Neural progenitor cell (in vitro differentiated cells): ENCODE results near the gene BARX1. TPM values are rescaled to one million over a fixed set of nuclear protein-coding genes. Genes with fewer than 3 reads are reported as not detected.

Experiments used
- DNase-seq: peaks from one replicate; pipeline ENCODE4 v3.0.0-alpha.2; 2016; ENCODE audit warnings: low spot score
- H2AFZ ChIP-seq: fragments of 200-600 bp; sonication (generic); replicated peaks from 2 replicates; pipeline ENCODE4 v1.6.1; 2016; ENCODE audit warnings: antibody characterized with exemption
- H3F3A ChIP-seq: fragments of 200-600 bp; sonication (generic); 2 replicates; pipeline ENCODE4 v1.6.1; 2016; ENCODE audit warnings: antibody characterized with exemption, low read depth
- H3K27ac ChIP-seq: fragments of 200-600 bp; sonication (generic); 2 replicates; pipeline ENCODE4 v1.5.1; 2016; ENCODE audit warnings: mild to moderate bottlenecking
- H3K27me3 ChIP-seq: fragments of 200-600 bp; sonication (generic); 2 replicates; pipeline ENCODE4 v1.6.1; 2016; ENCODE audit warnings: mild to moderate bottlenecking, moderate library complexity
- H3K36me3 ChIP-seq: fragments of 200-600 bp; sonication (generic); 2 replicates; pipeline ENCODE4 v1.5.1; 2016
- H3K4me1 ChIP-seq: fragments of 200-600 bp; sonication (generic); 2 replicates; pipeline ENCODE4 v1.6.1; 2016; ENCODE audit warnings: mixed run types
- H3K4me2 ChIP-seq: fragments of 200-600 bp; sonication (generic); 2 replicates; pipeline ENCODE4 v1.6.1; 2016
- H3K4me3 ChIP-seq: fragments of 200-600 bp; sonication (generic); 2 replicates; pipeline ENCODE4 v1.5.1; 2016
- H3K79me2 ChIP-seq: fragments of 200-600 bp; sonication (generic); 2 replicates; pipeline ENCODE4 v1.6.1; 2016; ENCODE audit warnings: low read depth
- H3K9ac ChIP-seq: fragments of 200-600 bp; sonication (generic); 2 replicates; pipeline ENCODE4 v1.6.1; 2016
- H3K9me3 ChIP-seq: fragments of 200-600 bp; sonication (generic); 2 replicates; pipeline ENCODE4 v1.5.1; 2016; ENCODE audit warnings: low read depth
- H4K20me1 ChIP-seq: fragments of 200-600 bp; sonication (generic); 2 replicates; pipeline ENCODE4 v1.6.1; 2016; ENCODE audit warnings: low read depth
- H3K27ac Mint-ChIP-seq: 3 replicates; pipeline ENCODE4 v1.8.0; 2021; ENCODE audit warnings: mixed read lengths
- H3K27me3 Mint-ChIP-seq: 2 replicates; pipeline ENCODE4 v1.8.0; 2022; ENCODE audit warnings: low read depth, mild to moderate bottlenecking, inconsistent platforms, moderate library complexity, mixed read lengths; ENCODE audit not compliant: insufficient read depth
- H3K36me3 Mint-ChIP-seq: 3 replicates; pipeline ENCODE4 v1.8.0; 2021; ENCODE audit warnings: mixed read lengths
- H3K4me1 Mint-ChIP-seq: 3 replicates; pipeline ENCODE4 v1.8.0; 2021; ENCODE audit warnings: mixed read lengths
- H3K4me3 Mint-ChIP-seq: 3 replicates; pipeline ENCODE4 v1.8.0; 2021; ENCODE audit warnings: mild to moderate bottlenecking, moderate library complexity, mixed read lengths
- H3K9me3 Mint-ChIP-seq: 3 replicates; pipeline ENCODE4 v1.8.0; 2020; ENCODE audit warnings: mixed read lengths
- EZH2 ChIP-seq: fragments of 200-600 bp; sonication (generic); IDR thresholded peaks from 2 replicates; pipeline ENCODE4 v1.6.1; 2017; ENCODE audit warnings: antibody characterized with exemption, mild to moderate bottlenecking, moderate library complexity
- EZH2phosphoT487 ChIP-seq: fragments of 200-600 bp; sonication (generic); IDR thresholded peaks from 2 replicates; pipeline ENCODE4 v1.6.1; 2017; ENCODE audit warnings: antibody characterized with exemption
- total RNA-seq: library from RNA; depleted of rRNA; stranded (reverse); fragments of >200 nt; gene quantifications from 2 replicates; pipeline ENCODE4 v1.2.3, GENCODE V29; 2015; ENCODE audit warnings: low replicate concordance
- TF ChIP-seq, protein P1 (sequence below): fragments of 200-600 bp; sonication (generic); IDR thresholded peaks from 2 replicates; pipeline ENCODE4 v1.5.1; 2017; ENCODE audit warnings: antibody characterized with exemption, mild to moderate bottlenecking

The BARX1 gene
- total RNA-seq, 1 donor from 2014 or later = 0.17 TPM

DNA sequence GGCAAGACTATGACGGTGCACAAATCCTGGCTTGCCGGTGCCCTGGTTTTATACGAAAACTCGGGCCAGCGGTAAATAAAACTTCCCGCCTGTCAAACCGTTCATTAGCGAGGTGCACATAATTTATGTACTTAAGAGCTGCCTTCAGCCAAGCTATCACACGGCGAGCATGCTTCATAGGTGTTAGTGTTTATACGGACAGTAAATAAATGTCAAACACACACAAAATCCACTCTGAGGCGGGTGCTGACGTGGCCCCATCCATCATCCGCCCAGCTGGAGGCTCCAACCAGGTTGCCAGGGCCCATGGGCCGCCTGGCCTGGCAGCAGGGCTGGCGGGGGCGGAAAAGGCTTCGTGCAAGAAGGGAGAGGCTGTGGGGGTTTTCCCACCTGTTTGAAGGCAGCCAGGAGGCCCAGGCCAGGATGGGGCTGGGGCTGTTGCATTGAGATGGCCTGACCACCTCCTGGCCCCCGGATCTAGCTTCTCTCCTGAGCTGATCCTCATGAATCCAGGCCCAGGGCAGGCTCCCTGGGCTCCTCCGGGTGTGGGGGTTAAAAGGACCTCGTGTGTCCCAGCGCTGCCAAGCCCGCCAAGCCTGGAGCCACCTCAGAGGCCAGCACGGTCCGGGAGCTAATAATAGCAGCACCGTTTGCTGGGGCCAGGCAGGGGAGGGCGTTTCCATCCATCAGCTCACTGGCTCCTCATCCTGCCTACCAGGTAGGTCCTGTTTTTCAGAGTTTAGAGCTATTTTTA lies 43.2 kb downstream of the BARX1 start:
- TF ChIP-seq, protein P1, sequence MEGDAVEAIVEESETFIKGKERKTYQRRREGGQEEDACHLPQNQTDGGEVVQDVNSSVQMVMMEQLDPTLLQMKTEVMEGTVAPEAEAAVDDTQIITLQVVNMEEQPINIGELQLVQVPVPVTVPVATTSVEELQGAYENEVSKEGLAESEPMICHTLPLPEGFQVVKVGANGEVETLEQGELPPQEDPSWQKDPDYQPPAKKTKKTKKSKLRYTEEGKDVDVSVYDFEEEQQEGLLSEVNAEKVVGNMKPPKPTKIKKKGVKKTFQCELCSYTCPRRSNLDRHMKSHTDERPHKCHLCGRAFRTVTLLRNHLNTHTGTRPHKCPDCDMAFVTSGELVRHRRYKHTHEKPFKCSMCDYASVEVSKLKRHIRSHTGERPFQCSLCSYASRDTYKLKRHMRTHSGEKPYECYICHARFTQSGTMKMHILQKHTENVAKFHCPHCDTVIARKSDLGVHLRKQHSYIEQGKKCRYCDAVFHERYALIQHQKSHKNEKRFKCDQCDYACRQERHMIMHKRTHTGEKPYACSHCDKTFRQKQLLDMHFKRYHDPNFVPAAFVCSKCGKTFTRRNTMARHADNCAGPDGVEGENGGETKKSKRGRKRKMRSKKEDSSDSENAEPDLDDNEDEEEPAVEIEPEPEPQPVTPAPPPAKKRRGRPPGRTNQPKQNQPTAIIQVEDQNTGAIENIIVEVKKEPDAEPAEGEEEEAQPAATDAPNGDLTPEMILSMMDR = no peak
- TF ChIP-seq EZH2 (no peak), EZH2phosphoT487 (no peak)
- no peaks in the 10 kb centered on the region for H3K36me3 ChIP-seq
- H3K27ac Mint-ChIP-seq = no peak overlapping the region
- peak overlapping the region; percentile 71 for H2AFZ ChIP-seq
- no peaks in the 10 kb centered on the region for H3K9me3 ChIP-seq
- H3K4me3 Mint-ChIP-seq = no peak overlapping the region
- H3K79me2 ChIP-seq = no peaks in the 10 kb centered on the region
- no peak overlapping the region for H3K4me3 ChIP-seq
- H3F3A ChIP-seq = no peaks in the 10 kb centered on the region
- DNase-seq = no peak
- peaks cover 9% of the 10 kb centered on the region for H3K4me1 ChIP-seq
- H3K27me3 Mint-ChIP-seq = peaks cover 2% of the 10 kb centered on the region
- H3K27me3 ChIP-seq = peaks cover 4% of the 10 kb centered on the region
- H3K27ac ChIP-seq = no peak overlapping the region
- no peaks in the 10 kb centered on the region for H3K4me1 Mint-ChIP-seq
- no peaks in the 10 kb centered on the region for H3K9me3 Mint-ChIP-seq
- no peak overlapping the region for H3K9ac ChIP-seq
- H3K4me2 ChIP-seq = no peak overlapping the region
- no peaks in the 10 kb centered on the region for H4K20me1 ChIP-seq
- no peaks in the 10 kb centered on the region for H3K36me3 Mint-ChIP-seq

DNA sequence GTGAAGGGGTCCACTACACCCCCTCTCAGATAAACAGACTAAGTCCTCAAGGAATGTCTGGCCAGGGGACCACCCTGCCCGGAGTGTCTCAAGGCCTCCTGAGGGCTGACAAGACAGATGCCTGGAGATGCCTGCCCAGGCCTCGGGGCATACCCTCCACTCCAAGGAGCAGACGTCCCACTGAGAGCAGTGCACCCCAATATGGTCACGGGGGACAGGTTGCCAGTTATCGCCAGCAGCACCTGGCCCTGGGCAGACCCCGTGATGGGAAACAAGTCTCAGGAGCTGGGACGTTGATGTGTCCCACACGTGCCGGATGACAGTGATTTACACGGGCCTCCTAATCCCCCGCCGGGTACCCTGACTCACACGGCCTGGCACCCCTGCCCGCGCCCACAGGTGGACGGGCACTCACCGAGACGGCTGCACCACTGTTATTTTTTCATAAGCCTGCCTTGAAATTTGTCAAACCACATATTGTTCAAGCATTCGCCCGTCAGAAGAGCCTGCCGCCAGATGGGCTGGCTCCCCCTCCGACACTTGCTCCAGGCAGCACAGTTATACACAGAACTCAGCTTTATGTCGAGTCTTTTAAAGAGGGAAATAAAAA lies 43.9 kb downstream of the BARX1 start:
- H3K27me3 ChIP-seq = peaks cover 4% of the 10 kb centered on the region
- H3K79me2 ChIP-seq = no peaks in the 10 kb centered on the region
- no peaks in the 10 kb centered on the region for H3K36me3 ChIP-seq
- no peak overlapping the region for H3K4me3 ChIP-seq
- no peak overlapping the region for H3K9ac ChIP-seq
- peaks cover 4% of the 10 kb centered on the region for H3F3A ChIP-seq
- H4K20me1 ChIP-seq = no peaks in the 10 kb centered on the region
- no peak overlapping the region for H3K4me2 ChIP-seq
- H3K9me3 ChIP-seq = no peaks in the 10 kb centered on the region
- DNase-seq = no peak
- no peak overlapping the region for H2AFZ ChIP-seq
- no peaks in the 10 kb centered on the region for H3K9me3 Mint-ChIP-seq
- H3K27ac Mint-ChIP-seq = no peak overlapping the region
- no peak overlapping the region for H3K27ac ChIP-seq
- no peaks in the 10 kb centered on the region for H3K4me1 Mint-ChIP-seq
- H3K27me3 Mint-ChIP-seq = peaks cover 2% of the 10 kb centered on the region
- peaks cover 9% of the 10 kb centered on the region for H3K4me1 ChIP-seq
- H3K36me3 Mint-ChIP-seq = no peaks in the 10 kb centered on the region
- TF ChIP-seq, protein P1 = no peak
- TF ChIP-seq EZH2phosphoT487 (no peak), EZH2 (no peak)
- no peak overlapping the region for H3K4me3 Mint-ChIP-seq

DNA sequence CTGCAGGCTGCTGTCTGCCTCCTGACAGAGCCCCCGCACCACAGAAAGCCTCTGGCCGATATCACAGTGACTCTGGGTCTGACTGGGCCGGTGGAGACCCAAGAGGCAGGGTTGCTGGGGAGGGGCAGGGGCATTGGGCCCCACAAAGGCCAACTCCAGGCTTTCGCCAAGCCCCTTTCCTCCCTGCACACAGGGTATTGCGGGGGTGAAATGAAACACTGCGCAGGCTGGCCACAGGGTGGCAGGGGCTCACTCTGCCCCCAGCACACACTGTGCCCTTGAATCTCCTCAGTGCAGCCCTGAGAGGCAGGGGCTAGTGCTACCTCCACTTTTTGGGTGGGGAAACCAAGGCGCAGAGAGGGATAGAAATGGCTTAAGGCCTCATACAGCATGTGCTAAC lies 44.6 kb downstream of the BARX1 start:
- Histone ChIP-seq H3K36me3 (no peaks in the 10 kb centered on the region), H3K27ac (no peak overlapping the region), H3K4me1 (peaks cover 9% of the 10 kb centered on the region), H4K20me1 (no peaks in the 10 kb centered on the region), H3K27me3 (peaks cover 4% of the 10 kb centered on the region), H3K4me3 (no peak overlapping the region), H2AFZ (no peak overlapping the region), H3K79me2 (no peaks in the 10 kb centered on the region), H3K9me3 (no peaks in the 10 kb centered on the region), H3F3A (peaks cover 5% of the 10 kb centered on the region), H3K4me2 (no peak overlapping the region), H3K9ac (no peak overlapping the region)
- H3K36me3 Mint-ChIP-seq = no peaks in the 10 kb centered on the region
- no peaks in the 10 kb centered on the region for H3K4me1 Mint-ChIP-seq
- no peak overlapping the region for H3K27ac Mint-ChIP-seq
- no peak overlapping the region for H3K4me3 Mint-ChIP-seq
- TF ChIP-seq, protein P1 = peak; percentile 35
- TF ChIP-seq EZH2 = no peak
- TF ChIP-seq EZH2phosphoT487 = no peak
- peaks cover 2% of the 10 kb centered on the region for H3K27me3 Mint-ChIP-seq
- DNase-seq = peak; percentile 22
- no peaks in the 10 kb centered on the region for H3K9me3 Mint-ChIP-seq
